Heart right ventricle (tissue), 16 donors: Measurements from ENCODE around the gene PKIB. TPM values are rescaled to one million over a fixed set of nuclear protein-coding genes. Genes with fewer than 3 reads are reported as not detected.

Experiments used
- ATAC-seq, 8 donors: fragments of 200-7000 bp; cut with Tn5 transposase; one replicate each; pipeline ENCODE4 v1.9.1; 2020; ENCODE audit warnings: mild to moderate bottlenecking in 8 of 8, moderate library complexity in 8 of 8, moderate number of reproducible peaks in 1 of 8
- DNase-seq, 2 donors: peaks; one replicate each; pipeline ENCODE4 v3.0.0-alpha.2; 2020
- H3K27ac ChIP-seq, 10 donors: fragments of 200-600 bp; sonication (generic) in 2 of 10; one replicate each; pipeline versions ENCODE4 v1.5.0 to v1.8.0; 2020 to 2022; ENCODE audit warnings: mild to moderate bottlenecking in 3 of 10
- H3K27me3 ChIP-seq, 7 donors: fragments of 200-600 bp; one replicate each; pipeline ENCODE4 v1.8.0; 2021 to 2022; ENCODE audit warnings: mild to moderate bottlenecking in 2 of 7
- H3K36me3 ChIP-seq, 9 donors: fragments of 200-600 bp; sonication (generic) in 1 of 9; one replicate each; pipeline versions ENCODE4 v1.5.0 to v1.8.0; 2020 to 2022; ENCODE audit warnings: mild to moderate bottlenecking in 2 of 9
- H3K4me1 ChIP-seq, 9 donors: fragments of 200-600 bp; sonication (generic) in 1 of 9; one replicate each; pipeline versions ENCODE4 v1.5.0 to v1.8.0; 2020 to 2022; ENCODE audit warnings: mild to moderate bottlenecking in 4 of 9
- H3K4me3 ChIP-seq, 10 donors: fragments of 200-600 bp; sonication (generic) in 2 of 10; one replicate each; pipeline versions ENCODE4 v1.5.0 to v1.8.0; 2020 to 2022; ENCODE audit warnings: mild to moderate bottlenecking in 7 of 10, moderate library complexity in 2 of 10
- H3K9me3 ChIP-seq, 11 donors: fragments of 200-600 bp in 10 of 11; sonication (generic) in 2 of 11; one replicate each; pipeline versions ENCODE4 v1.5.0 to v1.8.0; 2013 to 2022; ENCODE audit warnings: mild to moderate bottlenecking in 2 of 11, control low read depth in 1 of 11, moderate library complexity in 1 of 11
- WGBS, 2 donors: extraction: QIAGEN DNeasy Blood & Tissue Kit; methylation state at CpG; one replicate each; pipeline ENCODE4 v1.1.7; 2013; ENCODE audit warnings: inconsistent platforms in 1 of 2; 5-methylcytosine and 5-hydroxymethylcytosine counted together
- intact Hi-C, 10 donors: fragments of 100-400 bp; cut with DNase I; formaldehyde crosslinking; loops; one replicate each; pipeline versions ENCODE4 v1.11.1 to v1.14.2; 2022
- polyA plus RNA-seq, 2 donors: library from polyadenylated mRNA; stranded (reverse); fragments of 200-250 nt; gene quantifications; one replicate each; pipeline ENCODE4 v1.2.3, GENCODE V29; 2013
- total RNA-seq, 10 donors: library from RNA; stranded (reverse); fragmentation: NEBNext Ultra II Directional in 3 of 10; extraction: Animal tissue kit (Norgen Biotek cat#: 25700) in 3 of 10; gene quantifications; one replicate each; pipeline versions ENCODE4 v1.2.1 to v1.2.4, GENCODE V29; 2021 to 2023
- TF ChIP-seq, protein P1 (sequence below), 9 donors: fragments of 200-600 bp; sonication (generic) in 2 of 9; IDR thresholded peaks; one replicate each; pipeline versions ENCODE4 v1.5.0 to v1.8.0; 2021 to 2022; ENCODE audit warnings: antibody characterized with exemption in 9 of 9, mild to moderate bottlenecking in 5 of 9, moderate library complexity in 1 of 9
- donor health status: Arrhythmogenic right ventricular cardiomyopathy.
- donor health status: ischemic (EF 13 %, LVEDD 7.1; RV severe dilation, severe dysfunction).
- donor health status: healthy with polysubstance abuse.
- donor health status: DM: no; HTN: yes; CAD: no.
- donor health status: DM: no; HTN: no; CAD: no.
- donor health status: ischemic (EF 25% LVEDD 6.9; RV normal size, moderate dysfunction).
- donor health status: ischemic (EF 25% LVEDD 5.7; RV mildly dilated, moderate dysfunction).
- donor health status: healthy.
- donor health status: DM: yes; HTN: yes; CAD: no.
- donor health status: Ischemic cardiomyopathy.
- donor health status: ischemic (EF 35%, LVEDD 5.7; RV mildly dilated, moderate dysfunction).
- donor health status: nonischemic (EF 11% LVEDD 7.7; RV severe dilation, severe dysfunction).
- donor health status: DM: yes; HTN: yes; CAD: no.
- donor health status: PGD.
- donor health status: ischemic (EF 29% LVEDD 5.4; RV normal size, mild dysfunction).
- donor health status: nonischemic (EF 23%, LVEDD 6.1; RV moderate dilation, normal function).

Gene PKIB
- total and polyA plus RNA-seq, 12 donors: 0.26 to 0.96 (median 0.38) TPM; not detected in 4

DNA sequence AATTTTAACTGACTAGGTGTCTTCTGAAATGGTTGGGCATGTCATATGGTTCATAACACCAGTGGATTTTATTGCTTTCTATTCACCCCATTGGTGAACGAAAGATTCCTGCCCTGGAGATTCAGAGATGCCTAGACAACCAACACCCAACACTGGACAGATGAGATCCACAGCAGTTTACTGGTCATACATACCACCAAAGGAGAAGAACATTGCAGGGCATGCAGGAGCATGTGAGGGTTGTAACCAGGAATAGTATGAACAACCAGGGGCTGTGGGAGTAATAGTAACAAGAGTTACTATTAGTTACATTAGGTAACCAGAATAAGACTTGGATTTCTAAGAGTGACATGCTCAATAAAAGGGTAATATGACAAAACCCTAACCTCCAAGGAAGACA, 91.5 kb downstream of the PKIB start:
- Histone ChIP-seq H3K9me3 (no peaks in the 10 kb centered on the region), H3K27me3 (peaks cover 0 to 14% (median 0%) of the 10 kb centered on the region in 7 donors), H3K27ac (no peak overlapping the region), H3K4me1 (no peaks in the 10 kb centered on the region), H3K4me3 (no peak overlapping the region), H3K36me3 (no peaks in the 10 kb centered on the region)
- DNase-seq (no peak), ATAC-seq (no peak)
- WGBS, 2 donors: 85 to 94% methylated on average over 1 of the region's 1 CpG
- intact Hi-C loops: no loop called here
- TF ChIP-seq, protein P1, sequence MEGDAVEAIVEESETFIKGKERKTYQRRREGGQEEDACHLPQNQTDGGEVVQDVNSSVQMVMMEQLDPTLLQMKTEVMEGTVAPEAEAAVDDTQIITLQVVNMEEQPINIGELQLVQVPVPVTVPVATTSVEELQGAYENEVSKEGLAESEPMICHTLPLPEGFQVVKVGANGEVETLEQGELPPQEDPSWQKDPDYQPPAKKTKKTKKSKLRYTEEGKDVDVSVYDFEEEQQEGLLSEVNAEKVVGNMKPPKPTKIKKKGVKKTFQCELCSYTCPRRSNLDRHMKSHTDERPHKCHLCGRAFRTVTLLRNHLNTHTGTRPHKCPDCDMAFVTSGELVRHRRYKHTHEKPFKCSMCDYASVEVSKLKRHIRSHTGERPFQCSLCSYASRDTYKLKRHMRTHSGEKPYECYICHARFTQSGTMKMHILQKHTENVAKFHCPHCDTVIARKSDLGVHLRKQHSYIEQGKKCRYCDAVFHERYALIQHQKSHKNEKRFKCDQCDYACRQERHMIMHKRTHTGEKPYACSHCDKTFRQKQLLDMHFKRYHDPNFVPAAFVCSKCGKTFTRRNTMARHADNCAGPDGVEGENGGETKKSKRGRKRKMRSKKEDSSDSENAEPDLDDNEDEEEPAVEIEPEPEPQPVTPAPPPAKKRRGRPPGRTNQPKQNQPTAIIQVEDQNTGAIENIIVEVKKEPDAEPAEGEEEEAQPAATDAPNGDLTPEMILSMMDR (IDR thresholded peaks at IDR 0.05): no peak

DNA sequence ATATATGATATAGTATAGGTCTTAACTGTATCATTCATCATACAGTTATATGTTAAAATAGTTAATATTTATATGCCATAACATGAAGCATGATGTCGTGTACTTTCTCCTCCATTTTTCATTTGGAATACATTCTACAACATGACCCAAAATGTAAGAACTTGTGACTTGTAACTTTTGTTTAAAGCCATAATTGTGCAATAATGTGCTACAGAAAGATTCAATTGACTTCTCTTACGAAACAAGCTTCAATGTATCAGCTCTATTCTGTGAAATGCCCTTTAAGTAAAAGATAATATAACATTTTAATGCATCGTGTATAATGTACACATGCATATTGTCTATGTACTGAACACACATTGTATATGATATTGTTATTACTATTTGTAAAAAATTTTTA, 92.6 kb downstream of the PKIB start:
- intact Hi-C loops: no loop called here
- Histone ChIP-seq H3K27ac (no peak overlapping the region), H3K4me3 (no peak overlapping the region), H3K4me1 (no peaks in the 10 kb centered on the region), H3K9me3 (no peaks in the 10 kb centered on the region), H3K36me3 (no peaks in the 10 kb centered on the region), H3K27me3 (peaks cover 0 to 25% (median 0%) of the 10 kb centered on the region in 7 donors)
- WGBS, 2 donors: 82 to 86% methylated on average over 3 of the region's 3 CpGs
- ATAC-seq (no peak), DNase-seq (no peak)
- TF ChIP-seq, protein P1 (IDR thresholded peaks at IDR 0.05): no peak

DNA sequence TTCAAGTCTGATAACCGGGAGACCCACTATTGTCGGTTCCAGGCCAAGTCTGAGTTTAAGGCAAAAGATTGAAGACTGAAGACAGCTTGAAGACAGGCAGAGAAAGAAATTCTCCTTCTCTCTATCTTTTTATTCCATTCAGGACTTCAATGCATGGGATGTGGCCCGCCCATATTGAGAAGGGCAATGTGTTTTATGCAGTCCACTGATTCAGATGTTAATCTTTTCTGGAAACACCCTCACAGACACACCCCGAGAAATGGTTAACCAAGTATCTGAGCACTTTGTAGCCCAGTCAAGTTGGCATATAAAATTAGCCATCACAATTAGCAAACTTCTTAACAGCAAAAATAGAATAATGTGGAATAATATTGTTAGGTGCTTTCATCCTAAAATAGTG, 93.9 kb downstream of the PKIB start:
- 86 to 87% methylated on average over 4 of the region's 4 CpGs for WGBS, 2 donors
- DNase-seq (no peak), ATAC-seq (no peak)

DNA sequence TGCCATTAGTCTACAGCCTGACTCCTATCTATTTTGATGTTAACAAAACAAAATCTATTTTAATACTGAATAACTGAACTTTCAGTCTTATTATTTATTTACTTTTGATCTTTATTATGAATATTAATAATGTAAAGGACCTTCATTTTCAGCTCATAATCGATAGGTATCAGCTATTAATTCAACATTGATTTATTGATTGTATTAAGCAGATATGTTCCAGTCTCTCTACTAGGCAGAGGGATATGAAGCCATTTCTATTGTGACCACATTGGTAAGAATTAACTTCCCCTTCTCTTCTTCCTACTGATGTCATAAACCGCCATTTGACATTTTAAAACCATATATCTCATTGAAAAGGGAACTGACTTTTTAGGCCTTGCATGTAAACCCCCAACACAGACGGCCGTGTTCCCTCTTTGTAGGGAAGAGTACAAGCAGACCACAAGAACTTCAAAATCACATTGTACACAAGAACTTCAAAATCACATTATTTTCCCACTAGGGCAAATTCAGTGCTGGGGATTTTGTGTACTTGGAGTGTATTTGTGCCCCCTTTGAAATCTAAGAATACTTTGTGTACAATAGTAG, 99.8 kb downstream of the PKIB start:
- H3K9me3 ChIP-seq: no peaks in the 10 kb centered on the region
- no peak overlapping the region for H3K4me3 ChIP-seq
- peaks cover 0 to 16% (median 0%) of the 10 kb centered on the region in 9 donors for H3K4me1 ChIP-seq
- peak in 5 of 8 donors; percentile 29 to 50 (median 34) for ATAC-seq
- TF ChIP-seq, protein P1 (IDR thresholded peaks at IDR 0.05): no peak
- WGBS, 2 donors: 73 to 81% methylated on average over 4 of the region's 4 CpGs
- intact Hi-C loops: no loop called here
- no peaks in the 10 kb centered on the region for H3K36me3 ChIP-seq
- peaks cover 0 to 38% (median 6%) of the 10 kb centered on the region in 7 donors for H3K27me3 ChIP-seq
- H3K27ac ChIP-seq: no peak overlapping the region
- DNase-seq: no peak

More for the DNA sequence above, 93.9 kb downstream of the PKIB start:
- Histone ChIP-seq H3K9me3 (no peaks in the 10 kb centered on the region), H3K4me3 (no peak overlapping the region), H3K4me1 (no peaks in the 10 kb centered on the region), H3K36me3 (no peaks in the 10 kb centered on the region), H3K27ac (no peak overlapping the region), H3K27me3 (peaks cover 0 to 37% (median 4%) of the 10 kb centered on the region in 7 donors)
- intact Hi-C loops: no loop called here
- TF ChIP-seq, protein P1 (IDR thresholded peaks at IDR 0.05): no peak
